Measurements from ENCODE around the gene RMP24.

RMP24 gene

DNA sequence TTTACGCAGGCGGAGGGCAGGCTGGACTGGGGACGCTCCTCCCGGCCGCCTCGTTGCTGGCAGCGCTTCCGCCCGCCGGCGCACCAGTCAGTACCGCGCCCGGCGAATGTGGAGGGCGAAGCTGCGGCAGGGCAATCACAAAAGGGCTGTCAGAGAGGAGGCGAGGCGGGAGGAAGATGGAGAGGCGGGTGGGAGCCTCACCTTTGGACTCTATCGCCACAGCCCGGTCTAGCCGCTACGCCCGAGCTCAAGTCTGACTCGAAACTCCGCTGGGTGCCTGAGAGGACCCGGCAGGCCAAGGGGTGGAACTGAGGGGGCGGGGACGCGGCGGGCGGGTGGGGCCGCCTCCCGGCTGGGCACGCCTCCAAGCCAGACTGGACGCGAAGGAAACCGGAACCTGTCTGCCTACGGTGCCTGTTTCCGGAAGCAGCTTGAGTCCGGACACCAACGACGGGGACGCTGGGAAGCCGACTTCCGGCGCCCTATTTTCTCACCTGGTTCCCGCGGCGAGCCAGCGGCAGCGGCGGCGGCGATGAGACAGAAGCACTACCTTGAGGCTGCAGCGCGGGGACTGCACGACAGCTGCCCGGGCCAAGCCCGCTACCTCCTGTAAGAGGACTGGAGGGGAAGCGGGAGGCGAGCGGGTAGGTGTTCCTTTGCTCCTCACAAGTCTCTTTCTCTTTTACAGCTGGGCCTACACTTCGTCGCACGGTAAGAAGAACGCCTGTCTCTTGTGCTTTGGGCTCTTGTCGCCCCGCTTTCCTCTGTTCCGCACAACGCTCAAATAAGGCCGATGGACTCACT lies at the start of gene RMP24:
Gene RMP24, plus strand, starts transcription at position 483 of the 804 bp plus-strand sequence.
- Histone ChIP-seq H3K27ac (ENCODE audit: low read depth, low read length) (peak within 1 kb of the TSS; percentile 88), H3K4me1 (ENCODE audit: control insufficient read depth, insufficient read depth, low read length) (peaks cover 9% of the 10 kb centered on the region), H3K4me3 (ENCODE audit: low read length) (peak within 1 kb of the TSS; percentile 77), H3K36me3 (ENCODE audit: control insufficient read depth, insufficient read depth, low read length) (peaks cover 6% of the 10 kb centered on the region), H3K9ac (ENCODE audit: low read length) (peak within 1 kb of the TSS; percentile 83), H3K27me3 (ENCODE audit: control insufficient read depth, insufficient read depth, low read length) (no peaks in the 10 kb centered on the region)

DNA sequence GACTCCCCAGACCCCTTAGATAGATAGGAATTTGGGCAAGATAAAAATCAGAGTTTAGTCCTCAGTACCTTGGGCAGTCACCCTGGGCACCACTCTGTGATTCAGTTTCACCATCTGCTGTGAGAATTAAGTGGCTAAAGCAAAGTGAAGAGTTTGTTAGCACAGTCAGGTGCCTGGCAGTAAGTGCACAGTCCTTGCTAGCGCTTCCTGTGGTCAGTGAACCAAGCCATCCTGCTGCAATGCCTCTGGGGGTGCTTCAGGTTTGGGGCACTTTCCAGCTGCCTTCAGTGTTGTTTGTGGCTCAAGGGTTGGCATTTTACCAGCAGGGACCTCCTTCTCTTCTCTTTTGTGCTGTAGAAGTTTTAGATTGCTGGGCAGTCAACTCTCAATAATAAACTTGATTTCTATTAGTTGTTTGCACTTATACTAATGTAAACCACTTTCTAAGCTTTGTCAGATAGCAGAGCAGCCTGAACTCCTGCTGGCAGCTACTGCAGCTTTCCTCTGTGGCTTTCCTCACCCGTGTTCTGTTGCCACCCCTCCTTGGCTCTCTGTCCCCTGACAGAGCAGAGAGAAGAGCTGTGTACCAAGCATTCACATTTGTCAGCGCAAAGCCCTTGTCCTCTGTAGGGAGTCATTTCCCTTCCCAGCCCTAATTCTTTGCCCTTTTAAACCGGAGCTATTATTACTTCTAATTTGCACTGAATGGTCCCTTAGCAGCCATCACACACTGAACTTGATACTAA lies 48.4 kb upstream of the RMP24 start:
- no peak overlapping the region for H3K9ac ChIP-seq (ENCODE audit: low read length)
- H3K36me3 ChIP-seq (ENCODE audit: control insufficient read depth, insufficient read depth, low read length), result no peaks in the 10 kb centered on the region
- peaks cover 2% of the 10 kb centered on the region for H3K27me3 ChIP-seq (ENCODE audit: control insufficient read depth, insufficient read depth, low read length)
- no peak overlapping the region for H3K27ac ChIP-seq (ENCODE audit: low read depth, low read length)
- no peak overlapping the region for H3K4me3 ChIP-seq (ENCODE audit: low read length)
- H3K4me1 ChIP-seq (ENCODE audit: control insufficient read depth, insufficient read depth, low read length), result no peaks in the 10 kb centered on the region

DNA sequence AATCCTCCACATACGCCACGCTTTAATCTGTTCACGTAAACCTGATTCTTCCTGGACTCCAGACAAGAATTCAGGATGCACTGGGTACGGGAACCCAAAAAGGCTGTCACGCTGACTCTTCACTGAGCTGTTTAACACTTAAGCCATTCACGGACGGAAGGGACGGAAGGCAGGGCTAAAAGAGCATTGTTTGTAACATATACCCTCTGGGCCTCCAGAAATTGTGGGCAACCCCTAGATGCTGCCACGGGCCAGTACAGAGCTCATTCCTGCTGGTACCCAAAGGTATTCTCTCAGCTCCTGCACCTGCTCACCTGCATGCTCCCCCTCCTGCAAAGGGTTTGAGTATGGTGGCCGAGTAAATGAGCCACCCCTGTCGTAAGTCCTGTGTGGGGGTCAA lies 45.6 kb upstream of the RMP24 start:
- H3K4me1 ChIP-seq (ENCODE audit: control insufficient read depth, insufficient read depth, low read length), result no peaks in the 10 kb centered on the region
- no peak overlapping the region for H3K27ac ChIP-seq (ENCODE audit: low read depth, low read length)
- H3K4me3 ChIP-seq (ENCODE audit: low read length), result no peak overlapping the region

DNA sequence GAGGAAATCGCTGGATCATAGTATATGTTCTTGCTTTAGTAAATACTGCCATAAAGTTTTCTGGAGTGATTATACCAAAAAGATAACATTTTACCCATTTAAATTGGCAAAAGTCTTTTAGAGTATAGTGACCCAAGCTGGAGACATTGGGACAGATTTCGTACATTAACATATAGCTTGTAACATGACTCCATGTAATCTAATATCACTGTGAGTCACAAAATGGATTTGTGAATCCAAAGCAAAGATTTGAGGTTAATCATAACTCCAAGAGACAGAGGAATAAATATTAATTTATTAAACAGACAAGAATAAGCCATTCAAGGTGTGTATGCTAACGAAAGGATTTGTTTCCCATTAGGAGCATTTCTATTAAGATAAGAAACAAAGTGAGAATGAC lies 45.0 kb upstream of the RMP24 start:
- no peak overlapping the region for H3K27ac ChIP-seq (ENCODE audit: low read depth, low read length)
- no peak overlapping the region for H3K4me3 ChIP-seq (ENCODE audit: low read length)
- no peak overlapping the region for H3K9ac ChIP-seq (ENCODE audit: low read length)
- H3K27me3 ChIP-seq (ENCODE audit: control insufficient read depth, insufficient read depth, low read length), result no peaks in the 10 kb centered on the region
- H3K4me1 ChIP-seq (ENCODE audit: control insufficient read depth, insufficient read depth, low read length), result no peaks in the 10 kb centered on the region
- H3K36me3 ChIP-seq (ENCODE audit: control insufficient read depth, insufficient read depth, low read length), result no peaks in the 10 kb centered on the region

More for the DNA sequence above, 45.6 kb upstream of the RMP24 start:
- no peaks in the 10 kb centered on the region for H3K36me3 ChIP-seq (ENCODE audit: control insufficient read depth, insufficient read depth, low read length)
- H3K9ac ChIP-seq (ENCODE audit: low read length), result no peak overlapping the region
- H3K27me3 ChIP-seq (ENCODE audit: control insufficient read depth, insufficient read depth, low read length), result no peaks in the 10 kb centered on the region

DNA sequence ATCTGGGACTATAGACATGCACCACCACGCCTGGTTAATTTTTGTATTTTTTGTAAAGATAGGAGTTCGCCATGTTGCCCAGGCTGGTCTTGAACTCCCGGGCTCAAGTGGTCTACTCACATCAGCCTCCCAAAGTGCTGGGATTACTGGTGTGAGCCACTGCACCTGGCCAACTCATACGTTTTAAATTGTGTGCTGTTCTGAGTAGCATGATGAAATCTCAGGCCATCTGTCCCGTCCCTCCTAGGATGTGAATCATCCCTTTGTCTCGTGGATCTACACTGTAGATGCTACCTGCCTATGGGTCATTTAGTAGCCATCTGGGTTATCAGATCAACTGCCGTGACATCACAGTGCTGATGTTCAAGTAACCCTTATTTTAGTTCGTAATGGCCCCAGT lies 38.5 kb upstream of the RMP24 start:
- H3K27me3 ChIP-seq (ENCODE audit: control insufficient read depth, insufficient read depth, low read length), result no peaks in the 10 kb centered on the region
- H3K4me1 ChIP-seq (ENCODE audit: control insufficient read depth, insufficient read depth, low read length), result no peaks in the 10 kb centered on the region
- no peaks in the 10 kb centered on the region for H3K36me3 ChIP-seq (ENCODE audit: control insufficient read depth, insufficient read depth, low read length)
- no peak overlapping the region for H3K4me3 ChIP-seq (ENCODE audit: low read length)
- no peak overlapping the region for H3K27ac ChIP-seq (ENCODE audit: low read depth, low read length)
- no peak overlapping the region for H3K9ac ChIP-seq (ENCODE audit: low read length)

DNA sequence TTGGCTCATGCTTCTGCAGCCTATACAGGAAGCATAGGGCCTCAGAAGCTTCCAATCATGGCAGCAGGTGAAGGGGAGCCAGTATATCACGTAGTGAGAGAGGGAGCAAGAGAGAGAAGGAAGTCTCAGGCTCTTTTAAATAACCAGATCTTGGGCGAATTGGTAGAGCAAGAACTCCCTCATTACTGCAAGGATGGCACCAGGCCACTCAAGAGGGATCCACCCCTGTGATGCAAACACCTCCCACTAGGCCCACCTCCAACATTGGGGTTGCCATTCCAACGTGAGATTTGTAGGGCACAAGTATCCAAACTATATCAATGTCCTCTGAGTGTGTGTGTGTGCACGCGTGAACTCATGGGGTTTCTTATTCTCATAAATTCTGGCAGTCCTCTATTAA lies 37.6 kb upstream of the RMP24 start:
- Histone ChIP-seq H3K4me3 (ENCODE audit: low read length) (no peak overlapping the region), H3K9ac (ENCODE audit: low read length) (no peak overlapping the region), H3K4me1 (ENCODE audit: control insufficient read depth, insufficient read depth, low read length) (no peaks in the 10 kb centered on the region), H3K27ac (ENCODE audit: low read depth, low read length) (no peak overlapping the region), H3K36me3 (ENCODE audit: control insufficient read depth, insufficient read depth, low read length) (no peaks in the 10 kb centered on the region), H3K27me3 (ENCODE audit: control insufficient read depth, insufficient read depth, low read length) (no peaks in the 10 kb centered on the region)

DNA sequence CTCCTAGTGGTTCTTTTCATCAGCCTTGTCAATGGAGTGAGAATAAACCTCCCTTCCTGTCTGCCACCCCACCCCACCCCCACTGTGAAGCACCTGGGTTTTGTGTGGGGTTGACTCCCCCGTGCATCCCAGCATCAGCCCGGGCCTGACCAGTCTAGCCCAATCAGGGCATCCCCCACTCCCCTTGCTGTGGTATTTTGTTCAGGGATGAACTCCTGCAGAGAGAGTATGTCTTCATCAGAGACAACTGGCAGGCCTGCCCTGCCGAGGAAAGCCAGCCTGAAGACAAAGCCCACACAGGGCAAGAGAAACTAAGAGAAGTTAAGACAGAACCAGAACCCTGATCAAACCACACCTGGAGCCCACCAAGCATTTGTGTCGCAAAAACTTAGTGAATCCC lies 36.7 kb upstream of the RMP24 start:
- Histone ChIP-seq H3K4me3 (ENCODE audit: low read length) (no peak overlapping the region), H3K4me1 (ENCODE audit: control insufficient read depth, insufficient read depth, low read length) (no peaks in the 10 kb centered on the region), H3K27me3 (ENCODE audit: control insufficient read depth, insufficient read depth, low read length) (no peaks in the 10 kb centered on the region), H3K9ac (ENCODE audit: low read length) (no peak overlapping the region), H3K27ac (ENCODE audit: low read depth, low read length) (no peak overlapping the region), H3K36me3 (ENCODE audit: control insufficient read depth, insufficient read depth, low read length) (no peaks in the 10 kb centered on the region)

DNA sequence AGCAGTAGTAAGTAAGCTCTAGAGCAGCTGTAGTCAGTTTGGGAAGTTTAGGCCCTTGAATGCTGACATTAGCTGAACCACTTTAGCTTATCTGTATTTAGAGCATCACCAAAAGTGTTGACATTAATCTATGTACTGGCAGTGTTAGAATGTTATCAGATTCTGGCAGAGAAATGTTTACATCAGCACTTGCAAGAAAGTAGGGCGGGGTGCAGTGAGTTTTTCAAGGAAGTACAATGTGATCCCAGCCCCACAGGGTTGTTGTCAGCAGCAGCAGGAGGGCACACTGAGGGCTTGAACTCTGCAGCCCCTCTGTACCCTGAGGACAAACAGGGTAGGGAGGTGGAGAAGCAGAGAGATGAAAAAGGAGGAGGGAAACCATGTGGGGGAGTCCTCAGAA lies 35.5 kb upstream of the RMP24 start:
- H3K27ac ChIP-seq (ENCODE audit: low read depth, low read length), result no peak overlapping the region
- H3K9ac ChIP-seq (ENCODE audit: low read length), result no peak overlapping the region
- H3K4me1 ChIP-seq (ENCODE audit: control insufficient read depth, insufficient read depth, low read length), result no peaks in the 10 kb centered on the region
- no peaks in the 10 kb centered on the region for H3K36me3 ChIP-seq (ENCODE audit: control insufficient read depth, insufficient read depth, low read length)
- H3K4me3 ChIP-seq (ENCODE audit: low read length), result no peak overlapping the region
- no peaks in the 10 kb centered on the region for H3K27me3 ChIP-seq (ENCODE audit: control insufficient read depth, insufficient read depth, low read length)

DNA sequence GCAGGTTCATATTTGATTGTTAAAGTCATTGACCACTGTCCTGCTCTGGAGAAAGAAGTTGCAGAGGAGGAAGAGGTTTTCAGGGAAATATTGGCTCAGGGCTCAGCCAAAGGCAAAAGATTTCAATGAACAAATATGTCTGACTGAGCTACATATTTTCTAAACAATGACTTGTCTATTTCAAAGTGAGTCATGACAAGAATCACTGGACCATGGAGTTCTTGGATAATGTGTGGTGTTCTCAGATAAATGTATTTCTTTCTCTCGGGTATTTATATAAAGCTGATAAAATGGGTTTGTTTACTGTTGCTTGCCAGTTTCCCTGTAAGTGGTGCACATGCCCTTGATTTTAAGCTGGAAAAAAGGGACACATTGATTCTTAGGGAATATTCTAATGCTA lies 34.3 kb upstream of the RMP24 start:
- Histone ChIP-seq H3K4me3 (ENCODE audit: low read length) (no peak overlapping the region), H3K27ac (ENCODE audit: low read depth, low read length) (no peak overlapping the region), H3K4me1 (ENCODE audit: control insufficient read depth, insufficient read depth, low read length) (no peaks in the 10 kb centered on the region), H3K36me3 (ENCODE audit: control insufficient read depth, insufficient read depth, low read length) (no peaks in the 10 kb centered on the region), H3K9ac (ENCODE audit: low read length) (no peak overlapping the region), H3K27me3 (ENCODE audit: control insufficient read depth, insufficient read depth, low read length) (no peaks in the 10 kb centered on the region)

DNA sequence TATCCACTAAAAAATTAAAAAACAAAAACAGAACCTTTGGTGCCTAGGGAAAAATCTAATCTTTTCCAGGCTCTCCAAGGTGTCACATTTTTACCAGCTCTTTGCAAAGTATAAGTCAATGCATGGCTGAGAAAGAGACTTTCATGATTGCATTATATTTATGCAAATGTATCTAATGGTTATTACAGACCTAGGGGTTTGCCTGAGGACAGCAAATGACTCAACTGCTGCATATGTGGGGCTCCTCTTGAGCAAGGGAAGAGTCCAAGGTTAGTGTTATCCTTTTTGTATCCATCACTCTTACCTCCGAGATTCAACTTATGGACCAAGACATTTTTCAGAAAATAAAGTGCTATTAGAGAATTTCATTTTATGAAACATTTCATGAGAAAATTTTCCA lies 33.9 kb upstream of the RMP24 start:
- Histone ChIP-seq H3K4me1 (ENCODE audit: control insufficient read depth, insufficient read depth, low read length) (no peaks in the 10 kb centered on the region), H3K4me3 (ENCODE audit: low read length) (no peak overlapping the region), H3K27ac (ENCODE audit: low read depth, low read length) (no peak overlapping the region), H3K9ac (ENCODE audit: low read length) (no peak overlapping the region), H3K27me3 (ENCODE audit: control insufficient read depth, insufficient read depth, low read length) (no peaks in the 10 kb centered on the region), H3K36me3 (ENCODE audit: control insufficient read depth, insufficient read depth, low read length) (no peaks in the 10 kb centered on the region)

DNA sequence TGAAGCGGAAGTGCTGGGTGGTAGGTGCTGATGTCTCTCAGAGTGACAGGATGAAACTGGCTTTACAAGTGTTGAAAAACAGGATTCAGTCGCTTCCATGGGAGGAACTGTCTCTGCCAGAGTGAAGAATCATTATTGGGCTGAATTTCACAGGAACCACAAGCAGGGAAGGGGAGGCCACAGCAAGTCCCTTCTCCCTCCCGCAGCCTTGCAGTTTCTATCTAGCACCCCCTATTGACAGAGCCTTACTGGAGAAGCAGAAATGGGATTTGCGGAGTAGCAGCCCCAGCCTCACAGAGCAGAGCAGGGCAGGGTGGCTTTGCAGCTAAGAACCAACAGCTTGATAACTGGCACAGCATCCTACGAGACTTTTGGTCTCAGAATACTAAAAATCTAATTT lies 33.3 kb upstream of the RMP24 start:
- H3K36me3 ChIP-seq (ENCODE audit: control insufficient read depth, insufficient read depth, low read length), result no peaks in the 10 kb centered on the region
- H3K4me1 ChIP-seq (ENCODE audit: control insufficient read depth, insufficient read depth, low read length), result no peaks in the 10 kb centered on the region
- H3K27ac ChIP-seq (ENCODE audit: low read depth, low read length), result no peak overlapping the region
- H3K4me3 ChIP-seq (ENCODE audit: low read length), result no peak overlapping the region
- no peak overlapping the region for H3K9ac ChIP-seq (ENCODE audit: low read length)
- no peaks in the 10 kb centered on the region for H3K27me3 ChIP-seq (ENCODE audit: control insufficient read depth, insufficient read depth, low read length)

DNA sequence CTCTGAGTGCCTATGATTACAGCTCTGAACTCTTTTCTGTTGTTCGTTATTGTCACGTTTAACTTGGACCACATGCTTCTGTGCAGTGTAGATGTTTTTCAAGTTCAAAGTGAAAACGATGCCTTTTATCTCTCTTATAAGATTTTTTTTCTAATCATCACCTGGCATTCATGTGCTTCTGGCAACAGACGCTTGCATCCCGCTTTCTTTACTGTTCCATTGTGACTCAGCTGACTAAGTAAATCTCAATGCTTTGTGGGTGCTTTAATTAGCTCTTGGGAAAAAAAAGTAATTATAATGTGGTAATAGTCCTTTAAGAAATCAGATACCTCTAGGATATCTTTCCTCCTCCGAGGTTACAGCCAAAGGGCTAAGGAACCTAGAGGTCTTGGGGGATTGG lies 31.2 kb upstream of the RMP24 start:
- H3K4me3 ChIP-seq (ENCODE audit: low read length), result no peak overlapping the region
- H3K27ac ChIP-seq (ENCODE audit: low read depth, low read length), result no peak overlapping the region
- no peaks in the 10 kb centered on the region for H3K27me3 ChIP-seq (ENCODE audit: control insufficient read depth, insufficient read depth, low read length)
- no peak overlapping the region for H3K9ac ChIP-seq (ENCODE audit: low read length)
- no peaks in the 10 kb centered on the region for H3K36me3 ChIP-seq (ENCODE audit: control insufficient read depth, insufficient read depth, low read length)
- no peaks in the 10 kb centered on the region for H3K4me1 ChIP-seq (ENCODE audit: control insufficient read depth, insufficient read depth, low read length)

DNA sequence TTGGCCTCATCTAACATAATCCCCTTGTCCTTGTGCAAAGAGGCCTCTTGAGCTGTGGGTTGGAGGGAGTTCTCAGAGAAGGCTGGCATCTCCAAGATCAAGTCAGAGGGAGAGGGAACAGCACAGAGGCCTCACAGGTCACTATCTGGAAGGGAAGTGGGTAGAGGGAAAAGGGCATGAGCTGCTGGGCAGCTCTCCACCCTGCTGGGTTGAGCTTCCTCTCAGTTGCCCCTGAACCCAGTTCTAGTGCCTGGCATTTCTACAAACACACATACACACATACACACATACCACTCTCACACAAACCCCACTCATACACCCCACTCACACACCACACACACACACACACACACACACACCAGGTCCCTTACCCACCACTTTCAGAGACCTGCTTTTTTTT lies 30.3 kb upstream of the RMP24 start:
- no peak overlapping the region for H3K27ac ChIP-seq (ENCODE audit: low read depth, low read length)
- H3K4me3 ChIP-seq (ENCODE audit: low read length), result no peak overlapping the region
- no peak overlapping the region for H3K9ac ChIP-seq (ENCODE audit: low read length)
- no peaks in the 10 kb centered on the region for H3K4me1 ChIP-seq (ENCODE audit: control insufficient read depth, insufficient read depth, low read length)
- H3K36me3 ChIP-seq (ENCODE audit: control insufficient read depth, insufficient read depth, low read length), result no peaks in the 10 kb centered on the region
- no peaks in the 10 kb centered on the region for H3K27me3 ChIP-seq (ENCODE audit: control insufficient read depth, insufficient read depth, low read length)

All from rectal smooth muscle tissue (tissue), 1 donor.